PFSK-1 (cell line): ENCODE results near the gene ENTHD1.

ENCODE experiments used
- POLR2AphosphoS5 ChIP-seq: IDR thresholded peaks from 2 replicates; pipeline ENCODE4 v1.6.1; 2012; ENCODE audit warnings: low read depth, mild to moderate bottlenecking, control low read depth, low read length, moderate library complexity
- SIN3A ChIP-seq: IDR thresholded peaks from 2 replicates; pipeline ENCODE4 v1.6.1; 2012; ENCODE audit warnings: mild to moderate bottlenecking, low read length, moderate library complexity, borderline replicate concordance; ENCODE audit not compliant: insufficient read depth
- TAF1 ChIP-seq: IDR thresholded peaks from 2 replicates; pipeline ENCODE4 v1.6.1; 2012; ENCODE audit warnings: low read length, control low read depth, borderline replicate concordance; ENCODE audit not compliant: insufficient read depth
- TF ChIP-seq, protein P1 (sequence below), 2 experiments: IDR thresholded peaks; 2 replicates each; pipeline versions ENCODE4 v1.6.1 to v1.8.0; 2011 to 2012; ENCODE audit warnings: low read depth in 2 of 2, low read length in 2 of 2, control low read depth in 1 of 2, inconsistent platforms in 1 of 2, mild to moderate bottlenecking in 1 of 2, moderate library complexity in 1 of 2; ENCODE audit not compliant: insufficient read depth in 1 of 2

DNA sequence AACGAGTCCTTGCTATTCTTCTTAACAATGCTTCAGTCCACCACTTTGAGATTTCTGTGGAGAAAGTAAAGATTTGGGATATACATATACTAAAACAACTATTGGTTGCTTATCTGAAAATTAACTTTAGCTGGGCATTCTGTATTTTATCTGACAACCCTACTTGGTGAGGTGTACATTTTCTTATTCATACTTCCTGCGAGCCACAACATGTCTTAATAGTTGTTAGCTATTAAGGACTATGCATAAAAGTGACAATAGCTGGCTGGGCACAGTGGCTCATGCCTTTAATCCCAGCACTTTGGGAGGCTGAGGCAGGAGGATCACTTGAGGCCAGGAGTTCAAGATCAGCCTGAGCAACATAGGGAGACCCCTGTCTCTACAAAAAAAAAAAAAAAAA, 38.6 kb upstream of the ENTHD1 start:
- TF ChIP-seq TAF1 (no peak), POLR2AphosphoS5 (no peak), SIN3A (no peak)
- TF ChIP-seq, protein P1, sequence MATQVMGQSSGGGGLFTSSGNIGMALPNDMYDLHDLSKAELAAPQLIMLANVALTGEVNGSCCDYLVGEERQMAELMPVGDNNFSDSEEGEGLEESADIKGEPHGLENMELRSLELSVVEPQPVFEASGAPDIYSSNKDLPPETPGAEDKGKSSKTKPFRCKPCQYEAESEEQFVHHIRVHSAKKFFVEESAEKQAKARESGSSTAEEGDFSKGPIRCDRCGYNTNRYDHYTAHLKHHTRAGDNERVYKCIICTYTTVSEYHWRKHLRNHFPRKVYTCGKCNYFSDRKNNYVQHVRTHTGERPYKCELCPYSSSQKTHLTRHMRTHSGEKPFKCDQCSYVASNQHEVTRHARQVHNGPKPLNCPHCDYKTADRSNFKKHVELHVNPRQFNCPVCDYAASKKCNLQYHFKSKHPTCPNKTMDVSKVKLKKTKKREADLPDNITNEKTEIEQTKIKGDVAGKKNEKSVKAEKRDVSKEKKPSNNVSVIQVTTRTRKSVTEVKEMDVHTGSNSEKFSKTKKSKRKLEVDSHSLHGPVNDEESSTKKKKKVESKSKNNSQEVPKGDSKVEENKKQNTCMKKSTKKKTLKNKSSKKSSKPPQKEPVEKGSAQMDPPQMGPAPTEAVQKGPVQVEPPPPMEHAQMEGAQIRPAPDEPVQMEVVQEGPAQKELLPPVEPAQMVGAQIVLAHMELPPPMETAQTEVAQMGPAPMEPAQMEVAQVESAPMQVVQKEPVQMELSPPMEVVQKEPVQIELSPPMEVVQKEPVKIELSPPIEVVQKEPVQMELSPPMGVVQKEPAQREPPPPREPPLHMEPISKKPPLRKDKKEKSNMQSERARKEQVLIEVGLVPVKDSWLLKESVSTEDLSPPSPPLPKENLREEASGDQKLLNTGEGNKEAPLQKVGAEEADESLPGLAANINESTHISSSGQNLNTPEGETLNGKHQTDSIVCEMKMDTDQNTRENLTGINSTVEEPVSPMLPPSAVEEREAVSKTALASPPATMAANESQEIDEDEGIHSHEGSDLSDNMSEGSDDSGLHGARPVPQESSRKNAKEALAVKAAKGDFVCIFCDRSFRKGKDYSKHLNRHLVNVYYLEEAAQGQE (IDR thresholded peaks at IDR 0.05; ENCODE audit: insufficient read depth in 1 of 2, low read depth in 2 of 2, low read length in 2 of 2): no peak
